IMR-90 (cell line): ENCODE results near the gene NUP205.
"Not testable (repeated sequence)": the region's sequence is repeated elsewhere in the genome, so short reads cannot be mapped to it uniquely, and the experiment has no call there.

ENCODE experiments used
- BHLHE40 ChIP-seq: fragments of 150-350 bp; IDR thresholded peaks from 2 replicates; pipeline ENCODE4 v1.6.1; 2016; ENCODE audit warnings: mild to moderate bottlenecking, low read depth, low read length
- CEBPB ChIP-seq: IDR thresholded peaks from 2 replicates; pipeline ENCODE4 v1.6.1; 2012; ENCODE audit warnings: low read depth, low read length, improper control_type of control experiment
- CHD1 ChIP-seq: IDR thresholded peaks from 2 replicates; pipeline ENCODE4 v1.6.1; 2012; ENCODE audit warnings: low read depth, low read length, improper control_type of control experiment
- CTCF ChIP-seq: conservative IDR thresholded peaks from 2 replicates; pipeline ENCODE4 v1.5.1; 2012; ENCODE audit warnings: mild to moderate bottlenecking, low read depth, low read length, improper control_type of control experiment
- MAFK ChIP-seq: IDR thresholded peaks from 2 replicates; pipeline ENCODE4 v1.6.1; 2012; ENCODE audit warnings: low read depth, low read length, improper control_type of control experiment
- MAZ ChIP-seq: IDR thresholded peaks from 2 replicates; pipeline ENCODE4 v1.6.1; 2012; ENCODE audit warnings: low read depth, mild to moderate bottlenecking, low read length, improper control_type of control experiment, moderate library complexity, borderline replicate concordance
- NFE2L2 ChIP-seq: fragments of 150-350 bp; IDR thresholded peaks from 2 replicates; pipeline ENCODE4 v1.6.1; 2016; ENCODE audit warnings: low read depth, mild to moderate bottlenecking, low read length
- POLR2A ChIP-seq: IDR thresholded peaks from 2 replicates; pipeline ENCODE4 v1.6.1; 2012; ENCODE audit warnings: mild to moderate bottlenecking, low read depth, low read length
- RAD21 ChIP-seq: IDR thresholded peaks from 2 replicates; pipeline ENCODE4 v1.6.1; 2012; ENCODE audit warnings: low read length, improper control_type of control experiment
- RCOR1 ChIP-seq: IDR thresholded peaks from 2 replicates; pipeline ENCODE4 v1.6.1; 2012; ENCODE audit warnings: mild to moderate bottlenecking, low read length, improper control_type of control experiment; ENCODE audit not compliant: insufficient replicate concordance
- RFX5 ChIP-seq: IDR thresholded peaks from 2 replicates; pipeline ENCODE4 v1.8.0; 2012; ENCODE audit warnings: low read depth, mild to moderate bottlenecking, low read length, moderate library complexity
- SMC3 ChIP-seq: fragments of 150-350 bp; IDR thresholded peaks from 2 replicates; pipeline ENCODE4 v1.6.1; 2016; ENCODE audit warnings: low read depth, mild to moderate bottlenecking, antibody characterized with exemption, low read length, moderate library complexity
- USF2 ChIP-seq: fragments of 150-350 bp; IDR thresholded peaks from 2 replicates; pipeline ENCODE4 v1.6.1; 2017; ENCODE audit warnings: mild to moderate bottlenecking, antibody characterized with exemption, low read length, low read depth

GRCh38 chr7:135667626-135668025 is 109.9 kb downstream of the NUP205 start:
- not testable (repeated sequence) for TF ChIP-seq RAD21, USF2, SMC3, CTCF, MAFK, CHD1, POLR2A, MAZ, RFX5, NFE2L2, BHLHE40, RCOR1, CEBPB
